PC-9 (cell line): ENCODE measurements around the gene PPFIA4.

Experiments
- CTCF ChIP-seq: fragments of 200-600 bp; sonication (generic); conservative IDR thresholded peaks from 2 replicates; pipeline ENCODE4 v1.6.1; 2017; ENCODE audit warnings: mixed run types, antibody characterized with exemption, mild to moderate bottlenecking, moderate library complexity
- EZH2 ChIP-seq: fragments of 200-600 bp; sonication (generic); IDR thresholded peaks from 2 replicates; pipeline ENCODE4 v1.8.0; 2017; ENCODE audit warnings: antibody characterized with exemption, low read depth

GRCh38 chr1:203028784-203029553, 2.7 kb downstream of the PPFIA4 start:
- TF ChIP-seq CTCF (no peak), EZH2 (no peak)
